Measurements from ENCODE around the gene LAMA2.

DNA sequence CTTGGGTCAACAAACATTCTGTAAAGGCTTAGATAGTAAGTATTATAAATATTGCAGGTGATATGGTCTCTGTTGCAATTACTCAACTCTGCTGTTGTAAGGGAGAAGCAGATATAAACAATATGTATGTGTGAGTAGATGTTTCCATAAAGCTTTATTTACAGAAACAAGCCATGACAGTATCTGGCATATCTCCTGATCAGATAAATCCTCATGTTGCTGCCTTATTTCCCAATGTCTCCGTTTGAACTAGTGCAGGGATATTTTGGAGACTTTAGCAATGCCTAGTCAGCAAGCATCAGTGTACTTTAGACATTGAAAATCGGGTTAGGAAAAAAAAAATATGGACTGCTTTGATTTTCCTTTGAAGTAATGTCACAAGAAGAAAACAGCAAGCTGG, 96.1 kb downstream of the LAMA2 start:
- TF ChIP-seq POLR2A (IDR thresholded peaks at IDR 0.05) (no peak), CTCF (IDR thresholded peaks at IDR 0.05) (no peak)
